Stomach smooth muscle (tissue), 2 donors: ENCODE data around the gene IL22RA2.

Experiments
- H3K27ac ChIP-seq: one replicate; pipeline ENCODE4 v1.7.0; 2013; ENCODE audit warnings: mild to moderate bottlenecking, low read length, inconsistent platforms
- H3K27me3 ChIP-seq, 2 donors: one replicate each; pipeline ENCODE4 v1.7.0; 2013; ENCODE audit warnings: low read length in 2 of 2; ENCODE audit not compliant: insufficient read depth in 2 of 2, control insufficient read depth in 1 of 2
- H3K36me3 ChIP-seq, 2 donors: one replicate each; pipeline ENCODE4 v1.7.0; 2013; ENCODE audit warnings: low read length in 2 of 2; ENCODE audit not compliant: control insufficient read depth in 2 of 2, insufficient read depth in 2 of 2
- H3K4me1 ChIP-seq: one replicate; pipeline ENCODE4 v1.7.0; 2013; ENCODE audit warnings: low read length; ENCODE audit not compliant: control insufficient read depth, insufficient read depth
- H3K4me3 ChIP-seq, 2 donors: one replicate each; pipeline ENCODE4 v1.7.0; 2013; ENCODE audit warnings: low read length in 2 of 2
- H3K9ac ChIP-seq, 2 donors: one replicate each; pipeline ENCODE4 v1.7.0; 2013; ENCODE audit warnings: low read length in 2 of 2, mild to moderate bottlenecking in 1 of 2
- H3K9me3 ChIP-seq, 2 donors: one replicate each; pipeline ENCODE4 v1.7.0; 2013; ENCODE audit warnings: low read length in 2 of 2; ENCODE audit not compliant: control insufficient read depth in 2 of 2
- donor health status: healthy.
- donor health status: Pancreatic carcinoma.

Gene IL22RA2

DNA sequence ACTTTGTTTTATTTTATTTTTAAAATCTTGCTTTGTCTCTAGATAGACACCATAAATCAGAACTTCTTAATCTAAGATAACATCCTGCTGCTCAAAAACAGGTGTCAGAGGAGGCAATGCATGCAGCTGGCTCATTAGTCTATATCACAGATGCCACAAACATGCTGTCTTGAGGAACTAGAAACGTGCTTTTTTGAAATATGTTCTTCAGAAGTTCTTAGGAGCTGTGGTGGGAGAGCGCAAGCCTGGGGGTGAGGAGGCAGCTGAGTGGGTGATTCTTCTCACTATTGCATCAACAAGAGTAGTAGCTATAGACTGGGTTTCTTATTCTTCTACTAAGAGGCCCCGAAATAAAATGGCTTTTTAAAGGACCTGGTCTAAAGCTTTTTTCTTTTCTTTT, 23.4 kb downstream of the IL22RA2 start:
- Histone ChIP-seq H3K27me3 (no peaks in the 10 kb centered on the region), H3K9me3 (no peaks in the 10 kb centered on the region), H3K9ac (no peak overlapping the region), H3K27ac (no peak overlapping the region), H3K36me3 (no peaks in the 10 kb centered on the region), H3K4me3 (no peak overlapping the region), H3K4me1 (no peaks in the 10 kb centered on the region)

DNA sequence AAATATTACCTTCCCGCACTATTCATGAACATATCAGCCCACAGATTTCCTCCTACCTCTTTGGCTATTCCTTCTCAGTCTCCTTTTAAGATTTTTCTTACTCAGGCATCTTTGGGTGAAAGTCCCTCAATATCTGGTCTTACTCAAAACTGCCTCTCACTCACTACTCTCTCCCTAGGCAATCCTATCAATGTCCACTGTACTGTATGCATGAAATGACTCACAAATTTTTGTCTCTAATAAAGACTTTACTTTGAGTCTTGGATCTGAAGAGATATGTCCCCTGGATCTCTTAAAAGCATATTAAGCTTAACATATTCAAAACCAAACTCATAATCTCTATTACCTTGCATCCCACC, 24.4 kb downstream of the IL22RA2 start:
- Histone ChIP-seq H3K36me3 (no peaks in the 10 kb centered on the region), H3K27me3 (no peaks in the 10 kb centered on the region), H3K4me1 (no peaks in the 10 kb centered on the region), H3K9ac (no peak overlapping the region), H3K9me3 (no peaks in the 10 kb centered on the region), H3K4me3 (no peak overlapping the region), H3K27ac (no peak overlapping the region)

DNA sequence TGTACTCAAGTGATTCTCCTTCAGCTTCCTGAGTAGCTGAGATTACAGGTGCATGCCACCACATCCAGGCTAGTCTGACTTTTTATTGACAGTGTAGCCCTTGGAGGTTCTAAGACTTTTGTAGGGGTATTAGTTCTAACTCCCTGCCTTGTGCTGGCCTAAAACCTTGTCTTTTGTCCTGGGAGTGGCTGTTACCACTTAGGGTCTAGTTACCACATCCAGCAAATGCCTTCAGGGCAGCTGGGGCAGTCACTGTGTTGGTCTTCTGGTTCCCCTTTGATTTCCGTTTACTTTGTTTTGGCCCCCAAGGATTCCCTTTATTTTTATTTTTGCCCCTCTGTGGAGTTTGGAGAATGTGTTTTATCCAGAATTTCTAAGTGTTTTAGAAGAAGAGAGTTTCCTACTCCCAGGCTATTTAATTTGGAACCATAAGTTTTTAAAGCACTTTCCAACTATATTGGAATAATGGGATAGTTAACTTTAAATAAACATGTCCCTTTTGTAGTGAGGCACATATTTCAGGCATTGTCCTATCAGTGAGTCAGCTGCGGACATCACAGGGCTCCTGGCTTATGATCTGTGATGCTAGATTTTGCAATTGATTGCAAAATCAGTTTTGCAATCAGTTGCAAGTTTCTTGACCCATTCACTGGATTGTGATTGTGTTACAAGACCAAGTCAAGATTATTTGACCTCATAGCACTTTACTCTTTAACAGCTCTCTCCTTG, 25.0 kb downstream of the IL22RA2 start:
- H3K4me1 ChIP-seq: no peaks in the 10 kb centered on the region
- no peak overlapping the region for H3K9ac ChIP-seq
- H3K27ac ChIP-seq: no peak overlapping the region
- H3K36me3 ChIP-seq: no peaks in the 10 kb centered on the region
- H3K27me3 ChIP-seq: no peaks in the 10 kb centered on the region
- no peaks in the 10 kb centered on the region for H3K9me3 ChIP-seq
- H3K4me3 ChIP-seq: no peak overlapping the region

GRCh38 chr6:137147195-137147594, 26.2 kb downstream of the IL22RA2 start:
- no peaks in the 10 kb centered on the region for H3K4me1 ChIP-seq
- H3K36me3 ChIP-seq: no peaks in the 10 kb centered on the region
- no peaks in the 10 kb centered on the region for H3K9me3 ChIP-seq
- H3K4me3 ChIP-seq: no peak overlapping the region
- no peak overlapping the region for H3K27ac ChIP-seq
- no peak overlapping the region for H3K9ac ChIP-seq
- H3K27me3 ChIP-seq: no peaks in the 10 kb centered on the region

DNA sequence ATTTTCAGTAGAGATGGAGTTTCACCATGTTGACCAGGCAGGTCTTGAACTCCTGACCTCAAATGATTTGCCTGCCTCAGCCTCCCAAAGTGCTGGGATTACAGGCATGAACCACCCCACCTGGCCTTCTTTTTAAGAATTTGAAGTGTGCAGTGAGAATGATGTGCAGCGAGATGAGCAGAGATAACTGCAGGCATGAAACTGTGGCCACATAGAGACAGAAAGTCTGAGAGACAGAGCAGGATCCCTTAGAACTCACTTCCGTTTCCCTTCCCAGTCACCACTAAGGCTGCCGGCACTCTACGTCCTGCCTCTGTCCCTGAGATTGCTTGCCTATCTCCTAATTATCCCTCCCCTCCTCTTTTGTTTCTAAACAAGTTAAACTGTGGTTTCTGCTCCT, 27.2 kb downstream of the IL22RA2 start:
- H3K9me3 ChIP-seq: no peaks in the 10 kb centered on the region
- no peaks in the 10 kb centered on the region for H3K27me3 ChIP-seq
- no peaks in the 10 kb centered on the region for H3K36me3 ChIP-seq
- H3K27ac ChIP-seq: no peak overlapping the region
- no peak overlapping the region for H3K9ac ChIP-seq
- no peak overlapping the region for H3K4me3 ChIP-seq
- H3K4me1 ChIP-seq: no peaks in the 10 kb centered on the region

DNA sequence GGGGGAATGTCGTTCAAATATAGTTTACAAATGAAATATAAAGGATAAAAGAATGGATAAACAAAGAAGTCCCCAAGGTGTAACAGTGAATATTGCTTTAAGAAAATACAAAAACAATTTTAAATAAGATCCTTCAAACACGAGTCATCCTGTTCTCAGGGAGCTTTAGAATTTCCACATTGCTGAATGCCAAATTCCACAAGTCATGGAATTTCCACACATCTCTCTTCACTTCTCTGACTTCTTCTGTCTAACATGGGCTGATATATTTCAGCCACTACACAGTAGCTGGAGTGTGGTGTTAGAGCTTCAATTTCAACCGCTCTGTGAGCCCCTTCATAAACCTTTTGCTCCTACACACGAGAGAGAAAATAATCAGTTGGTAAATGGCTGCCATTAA, 28.0 kb downstream of the IL22RA2 start:
- no peaks in the 10 kb centered on the region for H3K9me3 ChIP-seq
- no peaks in the 10 kb centered on the region for H3K36me3 ChIP-seq
- no peaks in the 10 kb centered on the region for H3K4me1 ChIP-seq
- no peaks in the 10 kb centered on the region for H3K27me3 ChIP-seq
- no peak overlapping the region for H3K9ac ChIP-seq
- no peak overlapping the region for H3K27ac ChIP-seq
- no peak overlapping the region for H3K4me3 ChIP-seq

DNA sequence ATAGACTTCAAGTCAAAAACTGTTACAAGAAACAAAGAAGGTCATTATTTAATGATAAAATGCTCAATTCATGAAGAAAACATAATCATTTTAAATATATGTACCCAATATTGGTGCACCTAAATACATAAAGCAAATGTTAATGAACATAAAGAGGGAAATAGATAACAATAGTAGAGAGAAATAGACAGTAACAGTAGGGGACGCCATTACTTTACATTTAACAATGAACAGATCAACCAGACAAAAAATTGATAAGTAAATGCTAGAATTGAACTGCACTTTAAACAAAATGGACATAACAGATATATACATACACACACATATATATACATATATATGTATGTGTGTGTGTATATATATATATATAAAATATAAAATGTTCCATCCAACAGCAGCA, 37.4 kb downstream of the IL22RA2 start:
- H3K27me3 ChIP-seq: peaks cover 0 to 4% of the 10 kb centered on the region in 2 donors
- H3K36me3 ChIP-seq: no peaks in the 10 kb centered on the region
- no peak overlapping the region for H3K27ac ChIP-seq
- no peaks in the 10 kb centered on the region for H3K4me1 ChIP-seq
- peaks cover 3 to 8% of the 10 kb centered on the region in 2 donors for H3K9me3 ChIP-seq
- H3K9ac ChIP-seq: no peak overlapping the region
- H3K4me3 ChIP-seq: no peak overlapping the region

- Histone ChIP-seq H3K4me1 (no peaks in the 10 kb centered on the region), H3K9me3 (peaks cover 3 to 8% of the 10 kb centered on the region in 2 donors), H3K27ac (no peak overlapping the region), H3K27me3 (peaks cover 0 to 4% of the 10 kb centered on the region in 2 donors), H3K9ac (no peak overlapping the region), H3K36me3 (no peaks in the 10 kb centered on the region), H3K4me3 (no peak overlapping the region)
Measured at GRCh38 chr6:137134483-137134882, 39.0 kb downstream of the IL22RA2 start.

- Histone ChIP-seq H3K4me1 (no peaks in the 10 kb centered on the region), H3K9me3 (peaks cover 3 to 8% of the 10 kb centered on the region in 2 donors), H3K27ac (no peak overlapping the region), H3K36me3 (no peaks in the 10 kb centered on the region), H3K27me3 (peaks cover 0 to 4% of the 10 kb centered on the region in 2 donors), H3K9ac (no peak overlapping the region), H3K4me3 (no peak overlapping the region)
Measured at GRCh38 chr6:137133122-137133521, 40.3 kb downstream of the IL22RA2 start.

GRCh38 chr6:137126875-137127485, 46.5 kb downstream of the IL22RA2 start:
- H3K9me3 ChIP-seq: no peaks in the 10 kb centered on the region
- no peak overlapping the region for H3K4me3 ChIP-seq
- no peaks in the 10 kb centered on the region for H3K27me3 ChIP-seq
- H3K9ac ChIP-seq: no peak overlapping the region
- H3K36me3 ChIP-seq: no peaks in the 10 kb centered on the region
- no peak overlapping the region for H3K27ac ChIP-seq
- no peaks in the 10 kb centered on the region for H3K4me1 ChIP-seq

- H3K36me3 ChIP-seq: no peaks in the 10 kb centered on the region
- no peak overlapping the region for H3K9ac ChIP-seq
- H3K9me3 ChIP-seq: peaks cover 0 to 4% of the 10 kb centered on the region in 2 donors
- H3K27ac ChIP-seq: no peak overlapping the region
- H3K4me1 ChIP-seq: no peaks in the 10 kb centered on the region
- no peaks in the 10 kb centered on the region for H3K27me3 ChIP-seq
- H3K4me3 ChIP-seq: no peak overlapping the region
Measured at GRCh38 chr6:137123078-137123477, 50.4 kb downstream of the IL22RA2 start.
